ENCODE results near the gene NAP1L4.
A peak's percentile ranks its signal among the peaks of the same experiment; 100 is the strongest.

Gene NAP1L4

GRCh38 chr11:3015796-3016195 lies 23.7 kb upstream of the NAP1L4 start:
- no peak for TF ChIP-seq NFIC (IDR thresholded peaks at IDR 0.05)
- TF ChIP-seq CEBPB (IDR thresholded peaks at IDR 0.05) = no peak
- no peak for TF ChIP-seq MAX (IDR thresholded peaks at IDR 0.05)
- TF ChIP-seq TEAD4 (IDR thresholded peaks at IDR 0.05) = no peak
- no peak for TF ChIP-seq REST (IDR thresholded peaks at IDR 0.05; ENCODE audit: low read depth)
- TF ChIP-seq USF1 (IDR thresholded peaks at IDR 0.05) = no peak
- no peak for TF ChIP-seq FOXM1 (IDR thresholded peaks at IDR 0.05; ENCODE audit: borderline replicate concordance, low read depth)
- TF ChIP-seq EGR1 (IDR thresholded peaks at IDR 0.05) = no peak
- TF ChIP-seq CREB1 (IDR thresholded peaks at IDR 0.05; ENCODE audit: low read depth) = no peak
- no peak for TF ChIP-seq ZBTB7A (IDR thresholded peaks at IDR 0.05; ENCODE audit: low read depth)
- TF ChIP-seq RAD21 (IDR thresholded peaks at IDR 0.05; ENCODE audit: low read depth) = no peak

- TF ChIP-seq EGR1 (IDR thresholded peaks at IDR 0.05) = no peak
- no peak for TF ChIP-seq ZBTB7A (IDR thresholded peaks at IDR 0.05; ENCODE audit: low read depth)
- no peak for TF ChIP-seq CEBPB (IDR thresholded peaks at IDR 0.05)
- no peak for TF ChIP-seq USF1 (IDR thresholded peaks at IDR 0.05)
- TF ChIP-seq NFIC (IDR thresholded peaks at IDR 0.05) = no peak
- no peak for TF ChIP-seq CREB1 (IDR thresholded peaks at IDR 0.05; ENCODE audit: low read depth)
- no peak for TF ChIP-seq FOXM1 (IDR thresholded peaks at IDR 0.05; ENCODE audit: borderline replicate concordance, low read depth)
- TF ChIP-seq MAX (IDR thresholded peaks at IDR 0.05) = no peak
- no peak for TF ChIP-seq RAD21 (IDR thresholded peaks at IDR 0.05; ENCODE audit: low read depth)
These were observed 22.8 kb upstream of the NAP1L4 start for GRCh38 chr11:3014943-3015342.

GRCh38 chr11:3014057-3014938 lies 22.2 kb upstream of the NAP1L4 start:
- peak; percentile 41; the same call in 1 of the 2 replicates for TF ChIP-seq YY1 (IDR thresholded peaks at IDR 0.05; ENCODE audit: low read depth)
- no peak for TF ChIP-seq CREB1 (IDR thresholded peaks at IDR 0.05; ENCODE audit: low read depth)
- no peak for TF ChIP-seq TAF1 (IDR thresholded peaks at IDR 0.05; ENCODE audit: low read depth)
- TF ChIP-seq TEAD4 (IDR thresholded peaks at IDR 0.05) = no peak
- TF ChIP-seq RAD21 (IDR thresholded peaks at IDR 0.05; ENCODE audit: low read depth) = no peak
- TF ChIP-seq CEBPB (IDR thresholded peaks at IDR 0.05) = no peak
- no peak for TF ChIP-seq USF1 (IDR thresholded peaks at IDR 0.05)

- TF ChIP-seq CEBPB (IDR thresholded peaks at IDR 0.05) = no peak
- TF ChIP-seq ZBTB7A (IDR thresholded peaks at IDR 0.05; ENCODE audit: low read depth) = no peak
- no peak for TF ChIP-seq MAX (IDR thresholded peaks at IDR 0.05)
- no peak for TF ChIP-seq REST (IDR thresholded peaks at IDR 0.05; ENCODE audit: low read depth)
- no peak for TF ChIP-seq NFIC (IDR thresholded peaks at IDR 0.05)
- no peak for TF ChIP-seq RAD21 (IDR thresholded peaks at IDR 0.05; ENCODE audit: low read depth)
- TF ChIP-seq CREB1 (IDR thresholded peaks at IDR 0.05; ENCODE audit: low read depth) = no peak
These were observed 20.1 kb upstream of the NAP1L4 start for GRCh38 chr11:3011891-3012885.

Data from Ishikawa (cell line).